Effector memory CD4-positive, alpha-beta T cell (primary cell): ENCODE measurements around the gene CHD6.

ENCODE experiments used
- DNase-seq, 3 donors: peaks; one replicate each; pipeline ENCODE4 v3.0.0-alpha.2; 2020
- H3K27ac ChIP-seq: 2 replicates; pipeline ENCODE4 v1.7.0; 2013; ENCODE audit warnings: mild to moderate bottlenecking, low read length, moderate library complexity; ENCODE audit not compliant: insufficient read depth, poor library complexity, severe bottlenecking
- H3K27me3 ChIP-seq: replicated peaks from 2 replicates; pipeline ENCODE4 v1.7.0; 2013; ENCODE audit warnings: mild to moderate bottlenecking, low read length; ENCODE audit not compliant: insufficient read depth, control insufficient read depth, poor library complexity, severe bottlenecking
- H3K36me3 ChIP-seq: 2 replicates; pipeline ENCODE4 v1.7.0; 2013; ENCODE audit warnings: mild to moderate bottlenecking, low read length, moderate library complexity; ENCODE audit not compliant: control insufficient read depth, insufficient read depth
- H3K4me1 ChIP-seq: 2 replicates; pipeline ENCODE4 v1.7.0; 2013; ENCODE audit warnings: low read length, mild to moderate bottlenecking; ENCODE audit not compliant: control insufficient read depth, insufficient read depth, poor library complexity, severe bottlenecking
- H3K4me3 ChIP-seq: 2 replicates; pipeline ENCODE4 v1.7.0; 2013; ENCODE audit warnings: low read length, low read depth, mild to moderate bottlenecking; ENCODE audit not compliant: insufficient read depth, poor library complexity, severe bottlenecking
- H3K9me3 ChIP-seq: 2 replicates; pipeline ENCODE4 v1.7.0; 2013; ENCODE audit warnings: mild to moderate bottlenecking, low read length, moderate library complexity; ENCODE audit not compliant: control insufficient read depth

Gene CHD6

DNA sequence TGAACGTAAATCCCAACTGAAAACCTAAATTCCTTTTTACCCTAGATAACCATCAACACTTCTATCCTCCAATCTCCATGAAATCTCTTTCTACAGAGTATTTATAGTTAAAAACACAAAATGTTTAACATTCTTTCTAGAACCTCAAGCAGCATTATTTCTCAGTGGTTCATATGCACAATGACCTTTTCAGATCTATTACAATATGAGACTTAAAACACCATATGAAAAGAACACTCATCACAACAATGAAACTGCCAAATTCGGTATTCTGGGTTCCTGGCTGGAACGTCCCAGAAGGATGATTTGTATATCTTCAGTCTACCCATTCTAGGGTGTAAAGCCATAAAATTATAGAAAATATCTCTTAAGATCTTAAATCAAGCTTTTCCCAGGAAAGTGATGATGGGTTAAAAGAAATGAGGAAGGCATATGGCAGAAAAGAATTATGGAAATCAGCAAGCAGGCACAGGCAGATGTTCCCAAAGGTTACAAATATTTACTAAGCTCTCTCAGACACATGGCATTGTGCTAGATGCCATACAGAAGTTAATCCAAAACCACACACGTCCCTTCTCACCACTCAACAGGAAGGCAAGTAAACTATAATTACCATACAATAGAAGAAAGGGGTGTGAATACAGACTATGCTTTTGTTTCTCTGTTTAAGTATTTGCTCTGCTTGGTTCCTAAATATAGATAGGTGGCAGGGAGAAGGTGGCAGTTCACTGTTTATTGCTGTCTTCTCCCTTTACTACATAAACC is 118.0 kb downstream of the CHD6 start:
- Histone ChIP-seq H3K4me1 (no peaks in the 10 kb centered on the region), H3K27me3 (no peaks in the 10 kb centered on the region), H3K9me3 (no peaks in the 10 kb centered on the region), H3K27ac (no peak overlapping the region), H3K4me3 (no peak overlapping the region), H3K36me3 (peaks cover 16% of the 10 kb centered on the region)
- no peak for DNase-seq

DNA sequence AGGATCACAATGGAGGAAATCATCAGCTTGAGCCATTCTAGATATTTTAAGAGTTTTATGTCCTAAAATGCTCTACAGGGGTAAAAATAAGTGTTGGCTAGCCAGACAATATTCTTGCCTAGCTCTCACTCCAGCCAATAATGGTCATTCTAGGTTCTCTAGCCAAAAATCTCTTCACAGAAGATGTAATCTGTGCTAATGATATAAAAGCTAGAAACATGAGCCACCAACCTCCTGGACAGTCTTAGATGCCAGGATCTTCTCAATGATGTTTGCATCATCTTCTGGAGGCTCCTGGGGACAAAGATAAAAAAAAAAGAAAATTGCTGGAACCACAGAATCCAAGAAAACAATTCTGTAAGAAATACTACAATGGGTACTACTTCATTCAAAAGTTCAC is 119.1 kb downstream of the CHD6 start:
- DNase-seq = no peak
- H3K4me3 ChIP-seq = no peak overlapping the region
- H3K36me3 ChIP-seq = peaks cover 16% of the 10 kb centered on the region
- H3K27ac ChIP-seq = no peak overlapping the region
- no peaks in the 10 kb centered on the region for H3K4me1 ChIP-seq
- H3K27me3 ChIP-seq = no peaks in the 10 kb centered on the region
- no peaks in the 10 kb centered on the region for H3K9me3 ChIP-seq

DNA sequence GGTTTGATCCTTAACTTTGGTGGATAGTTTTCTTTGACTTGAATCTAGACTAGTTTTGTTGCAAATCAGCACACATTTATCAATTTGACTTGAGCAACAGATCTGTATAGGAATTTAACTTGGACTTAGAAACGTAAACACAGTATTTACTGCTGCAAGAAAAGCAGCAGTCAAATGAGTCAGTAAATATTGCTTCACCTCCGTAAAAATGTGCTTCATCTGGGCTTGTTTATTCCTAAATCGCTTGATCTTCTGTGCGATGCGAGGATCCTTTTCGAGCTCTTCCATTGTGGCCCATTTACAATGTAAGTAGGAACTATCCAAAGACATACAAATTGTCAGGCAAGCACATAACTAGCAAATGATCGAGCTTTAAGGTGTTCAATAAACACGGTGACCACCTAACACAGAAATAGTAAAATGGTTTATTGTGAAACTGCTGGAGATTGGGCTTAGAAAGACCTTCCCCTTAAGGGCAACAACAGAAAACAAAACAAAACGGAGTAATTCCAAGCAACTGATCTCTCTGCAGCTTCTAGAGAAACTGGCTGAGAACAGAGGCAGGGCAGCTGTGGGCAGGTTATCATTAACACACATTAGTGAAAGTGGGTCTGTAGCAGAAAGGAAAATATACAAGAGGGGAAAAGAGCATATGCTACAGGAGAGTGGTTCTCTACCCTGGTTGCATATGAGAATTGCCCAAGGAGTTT is 120.8 kb downstream of the CHD6 start:
- H3K27me3 ChIP-seq = no peaks in the 10 kb centered on the region
- H3K4me3 ChIP-seq = no peak overlapping the region
- H3K9me3 ChIP-seq = no peaks in the 10 kb centered on the region
- DNase-seq = no peak
- H3K4me1 ChIP-seq = no peaks in the 10 kb centered on the region
- H3K27ac ChIP-seq = no peak overlapping the region
- H3K36me3 ChIP-seq = peaks cover 31% of the 10 kb centered on the region

- Histone ChIP-seq H3K4me3 (no peak overlapping the region), H3K27ac (no peak overlapping the region), H3K36me3 (peaks cover 56% of the 10 kb centered on the region), H3K4me1 (no peaks in the 10 kb centered on the region), H3K27me3 (no peaks in the 10 kb centered on the region), H3K9me3 (no peaks in the 10 kb centered on the region)
- DNase-seq = no peak
Measured at GRCh38 chr20:41494451-41494850, 123.7 kb downstream of the CHD6 start.

- DNase-seq = no peak
- Histone ChIP-seq H3K27ac (no peak overlapping the region), H3K9me3 (no peaks in the 10 kb centered on the region), H3K36me3 (peaks cover 43% of the 10 kb centered on the region), H3K4me3 (no peak overlapping the region), H3K4me1 (no peaks in the 10 kb centered on the region), H3K27me3 (no peaks in the 10 kb centered on the region)
Measured at GRCh38 chr20:41483553-41483930, 134.6 kb downstream of the CHD6 start.

- no peak overlapping the region for H3K27ac ChIP-seq
- no peak for DNase-seq
Measured at GRCh38 chr20:41482647-41483552, 135.3 kb downstream of the CHD6 start.

DNA sequence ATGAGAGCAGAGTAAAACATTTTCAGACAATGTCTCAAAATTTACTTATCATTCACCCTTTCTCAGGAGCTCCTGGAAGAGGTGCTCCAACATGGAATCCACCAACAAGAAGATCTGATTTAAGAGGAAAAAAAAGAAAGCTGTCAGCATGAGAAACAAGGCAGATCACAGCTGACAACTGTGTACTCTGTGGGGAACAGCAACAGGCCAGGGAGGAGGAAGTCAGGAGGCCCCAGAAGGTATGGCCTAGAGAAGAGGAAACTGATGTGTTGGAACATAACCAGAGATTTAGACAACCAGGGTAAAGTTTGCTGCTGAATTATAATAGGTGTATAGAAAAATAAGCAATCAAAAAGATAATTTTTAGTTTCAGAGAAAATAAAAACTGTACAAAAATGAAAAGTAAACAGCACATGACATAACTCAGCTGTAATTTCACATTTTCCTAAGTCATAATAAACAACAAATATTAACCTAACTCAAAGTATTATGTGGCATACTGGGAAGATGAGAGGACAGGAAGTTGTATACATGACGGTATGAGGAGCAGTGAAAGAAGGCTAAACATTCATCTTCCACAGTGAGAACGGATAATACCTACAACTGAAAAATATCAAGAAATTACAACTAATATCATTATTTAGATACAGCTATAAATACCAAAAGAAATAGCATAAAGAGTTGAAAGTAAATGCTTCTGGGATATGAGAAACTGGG is 138.0 kb downstream of the CHD6 start:
- H3K4me3 ChIP-seq = no peak overlapping the region
- no peaks in the 10 kb centered on the region for H3K4me1 ChIP-seq
- H3K27me3 ChIP-seq = no peaks in the 10 kb centered on the region
- no peak overlapping the region for H3K27ac ChIP-seq
- H3K36me3 ChIP-seq = peaks cover 17% of the 10 kb centered on the region
- DNase-seq = no peak
- H3K9me3 ChIP-seq = no peaks in the 10 kb centered on the region

More at GRCh38 chr20:41482647-41483552, 135.3 kb downstream of the CHD6 start:
- Histone ChIP-seq H3K27me3 (no peaks in the 10 kb centered on the region), H3K4me1 (no peaks in the 10 kb centered on the region), H3K36me3 (peaks cover 39% of the 10 kb centered on the region), H3K4me3 (no peak overlapping the region), H3K9me3 (no peaks in the 10 kb centered on the region)

- Histone ChIP-seq H3K27ac (no peak overlapping the region), H3K36me3 (peaks cover 15% of the 10 kb centered on the region), H3K4me1 (no peaks in the 10 kb centered on the region), H3K27me3 (no peaks in the 10 kb centered on the region), H3K9me3 (no peaks in the 10 kb centered on the region), H3K4me3 (no peak overlapping the region)
- DNase-seq = no peak
Measured at GRCh38 chr20:41479113-41479512, 139.1 kb downstream of the CHD6 start.

DNA sequence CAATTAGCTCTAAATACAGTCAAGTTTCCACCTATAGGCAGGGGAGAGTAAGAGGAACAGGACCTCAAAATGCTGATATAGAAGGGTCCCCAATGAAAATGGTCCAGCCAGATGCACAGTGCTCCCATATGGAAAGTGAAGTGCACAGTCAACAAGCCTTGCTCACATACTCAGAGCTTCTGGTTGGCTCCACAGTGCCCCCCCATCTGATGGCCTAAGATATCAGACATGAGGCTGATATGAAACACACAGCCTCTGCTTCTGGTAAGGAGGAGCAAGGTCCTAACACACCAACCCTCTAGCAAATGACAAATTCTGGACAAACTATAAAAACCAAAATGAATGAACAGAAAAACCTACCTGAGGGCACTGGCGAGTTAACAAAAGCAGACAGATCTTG is 140.2 kb downstream of the CHD6 start:
- no peaks in the 10 kb centered on the region for H3K27me3 ChIP-seq
- peaks cover 18% of the 10 kb centered on the region for H3K36me3 ChIP-seq
- no peak for DNase-seq
- H3K9me3 ChIP-seq = no peaks in the 10 kb centered on the region
- no peak overlapping the region for H3K4me3 ChIP-seq
- no peak overlapping the region for H3K27ac ChIP-seq
- no peaks in the 10 kb centered on the region for H3K4me1 ChIP-seq
